K562 (cell line): Measurements from ENCODE around the gene DCN.

Experiments
- CTCF ChIP-seq, 3 experiments: IDR thresholded peaks in 2 of 3; conservative IDR thresholded peaks in 1 of 3; 2 replicates each; pipeline ENCODE4 v1.5.1; 2011 to 2012; ENCODE audit warnings: low read length in 3 of 3, mild to moderate bottlenecking in 3 of 3, control low read depth in 2 of 3, improper control_type of control experiment in 1 of 3, inconsistent platforms in 1 of 3, low read depth in 1 of 3, mixed read lengths in 1 of 3, moderate library complexity in 1 of 3; ENCODE audit not compliant: insufficient read depth in 2 of 3
- GABPA ChIP-seq: fragments of 200-800 bp; sonication (Bioruptor generic); conservative IDR thresholded peaks from 2 replicates; pipeline ENCODE4 v1.6.1; 2016; ENCODE audit warnings: low read depth, missing genetic modification characterization, missing compliant biosample characterization
- NRF1 ChIP-seq, 2 experiments: fragments of 450-650 bp; IDR thresholded peaks in 1 of 2; conservative IDR thresholded peaks in 1 of 2; 2 replicates each; pipeline ENCODE4 v1.6.1; 2014; ENCODE audit warnings: mild to moderate bottlenecking in 2 of 2

- no peak for TF ChIP-seq CTCF (IDR thresholded peaks at IDR 0.05 in 2 of 3, conservative IDR thresholded peaks at IDR 0.05 in 1 of 3; ENCODE audit: insufficient read depth in 2 of 3, low read depth in 1 of 3, low read length in 3 of 3)
- TF ChIP-seq GABPA (tag), result no peak
- no peak for TF ChIP-seq NRF1 (conservative IDR thresholded peaks at IDR 0.05 in 1 of 2, IDR thresholded peaks at IDR 0.05 in 1 of 2)
Measured at GRCh38 chr12:91108196-91108755, 74.3 kb downstream of the DCN start.
